RWPE2 (cell line): ENCODE measurements around the gene ZC3H11A.

Experiments
- ATAC-seq: fragments of 200-7000 bp; cut with Tn5 transposase; 3 replicates; pipeline ENCODE4 v1.9.1; 2021; ENCODE audit warnings: low read depth
- DNase-seq: peaks from one replicate; pipeline ENCODE4 v3.0.0-alpha.2; 2020; ENCODE audit warnings: low spot score
- H3K27ac ChIP-seq: fragments of 450-650 bp; 2 replicates; pipeline ENCODE4 v1.5.1; 2017; ENCODE audit warnings: mild to moderate bottlenecking; ENCODE audit not compliant: poor library complexity, severe bottlenecking
- H3K27me3 ChIP-seq: fragments of 250-450 bp; sonication (Bioruptor Pico); 2 replicates; pipeline ENCODE4 v1.5.1; 2021; ENCODE audit warnings: mild to moderate bottlenecking, moderate library complexity; ENCODE audit not compliant: insufficient read depth, poor library complexity, severe bottlenecking
- H3K36me3 ChIP-seq: fragments of 250-450 bp; sonication (Bioruptor Pico); 2 replicates; pipeline ENCODE4 v1.5.1; 2020; ENCODE audit warnings: low read depth, mild to moderate bottlenecking, moderate library complexity
- H3K4me1 ChIP-seq: fragments of 250-450 bp; sonication (Bioruptor Pico); 2 replicates; pipeline ENCODE4 v1.5.1; 2021; ENCODE audit warnings: mild to moderate bottlenecking, moderate library complexity; ENCODE audit not compliant: insufficient read depth, poor library complexity, severe bottlenecking
- H3K4me3 ChIP-seq: fragments of 250-450 bp; sonication (Bioruptor Pico); 2 replicates; pipeline ENCODE4 v1.5.1; 2021; ENCODE audit warnings: mild to moderate bottlenecking, moderate library complexity; ENCODE audit not compliant: severe bottlenecking
- H3K9me3 ChIP-seq: fragments of 250-450 bp; sonication (Bioruptor Pico); 2 replicates; pipeline ENCODE4 v1.5.1; 2021; ENCODE audit warnings: mild to moderate bottlenecking, moderate library complexity; ENCODE audit not compliant: severe bottlenecking
- CTCF ChIP-seq: fragments of 450-650 bp; IDR thresholded peaks from one replicate; pipeline ENCODE4 v1.5.1; 2017; ENCODE audit warnings: mild to moderate bottlenecking, moderate library complexity; ENCODE audit not compliant: poor library complexity, severe bottlenecking

Gene ZC3H11A

GRCh38 chr1:203835476-203835875, 40.1 kb downstream of the ZC3H11A start:
- ATAC-seq: no peak
- Histone ChIP-seq H3K27ac (no peak overlapping the region), H3K9me3 (no peaks in the 10 kb centered on the region), H3K36me3 (peaks cover 97% of the 10 kb centered on the region), H3K4me3 (no peak overlapping the region), H3K27me3 (no peaks in the 10 kb centered on the region), H3K4me1 (no peaks in the 10 kb centered on the region)
- TF ChIP-seq CTCF: no peak
- no peak for DNase-seq

- H3K36me3 ChIP-seq: peaks cover 86% of the 10 kb centered on the region
- TF ChIP-seq CTCF: no peak
- H3K27ac ChIP-seq: no peak overlapping the region
- ATAC-seq (no peak), DNase-seq (no peak)
- H3K27me3 ChIP-seq: no peaks in the 10 kb centered on the region
- no peaks in the 10 kb centered on the region for H3K9me3 ChIP-seq
- H3K4me1 ChIP-seq: no peaks in the 10 kb centered on the region
- no peak overlapping the region for H3K4me3 ChIP-seq
These were observed 43.7 kb downstream of the ZC3H11A start for GRCh38 chr1:203839081-203839480.

GRCh38 chr1:203840208-203840808, 44.9 kb downstream of the ZC3H11A start:
- Histone ChIP-seq H3K27ac (no peak overlapping the region), H3K4me3 (no peak overlapping the region), H3K27me3 (no peaks in the 10 kb centered on the region), H3K4me1 (no peaks in the 10 kb centered on the region), H3K9me3 (no peaks in the 10 kb centered on the region), H3K36me3 (peaks cover 86% of the 10 kb centered on the region)
- DNase-seq: no peak
- TF ChIP-seq CTCF: no peak
- ATAC-seq: no peak

GRCh38 chr1:203842559-203842876, 47.1 kb downstream of the ZC3H11A start:
- Histone ChIP-seq H3K4me1 (no peaks in the 10 kb centered on the region), H3K27me3 (no peaks in the 10 kb centered on the region), H3K4me3 (no peak overlapping the region), H3K36me3 (peaks cover 86% of the 10 kb centered on the region), H3K27ac (no peak overlapping the region), H3K9me3 (no peaks in the 10 kb centered on the region)
- no peak for TF ChIP-seq CTCF
- ATAC-seq (no peak), DNase-seq (no peak)

GRCh38 chr1:203843435-203843834, 48.0 kb downstream of the ZC3H11A start:
- ATAC-seq: no peak
- TF ChIP-seq CTCF: no peak
- no peak for DNase-seq
- Histone ChIP-seq H3K9me3 (no peaks in the 10 kb centered on the region), H3K36me3 (peaks cover 86% of the 10 kb centered on the region), H3K27ac (no peak overlapping the region), H3K4me3 (no peak overlapping the region), H3K4me1 (no peaks in the 10 kb centered on the region), H3K27me3 (no peaks in the 10 kb centered on the region)
